Measurements from ENCODE around the gene OPRD1. TPM values are rescaled to one million over a fixed set of nuclear protein-coding genes. Genes with fewer than 3 reads are reported as not detected.
A peak's percentile ranks its signal among the peaks of the same experiment; 100 is the strongest.

Gene OPRD1
- total and polyA plus RNA-seq, 8 donors: 0.18 to 0.42 (median 0.23) TPM; not detected in 2

- Histone ChIP-seq H3K27me3 (peaks cover 0 to 10% of the 10 kb centered on the region in 2 donors), H3K27ac (no peak overlapping the region), H3K4me3 (no peak overlapping the region), H3K4me1 (no peaks in the 10 kb centered on the region), H3K9me3 (no peaks in the 10 kb centered on the region), H3K36me3 (no peaks in the 10 kb centered on the region)
- intact Hi-C loops (cut with DNase I): no loop called here
- peak; percentile 37 for ATAC-seq
- TF ChIP-seq CTCF (IDR thresholded peaks at IDR 0.05): no peak
- DNase-seq: no peak
Measured at GRCh38 chr1:28855469-28855951, 43.5 kb downstream of the OPRD1 start.

GRCh38 chr1:28855969-28856368, 44.0 kb downstream of the OPRD1 start:
- H3K27me3 ChIP-seq: peaks cover 0 to 10% of the 10 kb centered on the region in 2 donors
- no peak for TF ChIP-seq CTCF (IDR thresholded peaks at IDR 0.05)
- DNase-seq (no peak), ATAC-seq (no peak)
- no peaks in the 10 kb centered on the region for H3K4me1 ChIP-seq
- H3K36me3 ChIP-seq: no peaks in the 10 kb centered on the region
- H3K9me3 ChIP-seq: no peaks in the 10 kb centered on the region
- H3K4me3 ChIP-seq: no peak overlapping the region
- no peak overlapping the region for H3K27ac ChIP-seq
- intact Hi-C loops (cut with DNase I): no loop called here

DNA sequence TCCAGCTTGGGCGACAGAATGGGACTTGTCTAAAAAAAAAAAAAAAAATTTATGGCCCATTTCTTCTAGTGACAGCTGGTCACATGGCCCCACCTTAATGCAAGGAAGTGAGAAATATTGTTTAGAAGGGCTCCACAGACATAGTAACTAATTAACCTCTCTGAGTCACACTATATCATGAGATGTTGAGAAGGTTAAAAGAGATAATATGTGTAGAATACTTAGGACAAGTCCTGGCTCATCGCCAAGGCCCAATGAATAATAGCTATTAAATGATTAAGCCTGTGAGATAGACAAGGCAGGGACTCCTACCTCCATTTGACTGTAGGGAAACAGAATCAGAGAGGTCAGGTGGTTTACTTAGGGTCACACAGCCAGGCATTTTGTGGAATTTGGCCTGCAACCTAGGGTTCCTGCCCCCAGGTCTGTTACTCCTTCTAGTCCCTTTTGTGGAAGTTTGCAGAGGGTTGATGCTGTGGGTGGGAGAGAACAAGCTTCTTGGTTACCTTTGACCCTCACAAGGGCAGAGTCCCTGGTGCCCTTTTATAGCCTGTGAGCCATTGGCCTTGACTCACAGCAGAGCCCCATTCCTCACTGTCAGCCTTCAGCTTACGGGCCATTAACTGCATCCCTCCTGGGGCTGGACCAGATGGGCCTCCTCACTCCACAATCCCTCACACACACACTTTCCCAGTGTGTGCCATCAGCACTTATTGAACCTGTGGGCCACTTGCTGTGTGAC, 48.5 kb downstream of the OPRD1 start:
- Histone ChIP-seq H3K36me3 (no peaks in the 10 kb centered on the region), H3K9me3 (no peaks in the 10 kb centered on the region), H3K27me3 (no peaks in the 10 kb centered on the region), H3K4me3 (no peak overlapping the region), H3K4me1 (no peaks in the 10 kb centered on the region), H3K27ac (no peak overlapping the region)
- DNase-seq (no peak), ATAC-seq (no peak)
- intact Hi-C loops (cut with DNase I): no loop called here
- TF ChIP-seq CTCF (IDR thresholded peaks at IDR 0.05): no peak

- Histone ChIP-seq H3K4me3 (no peak overlapping the region), H3K27ac (no peak overlapping the region), H3K27me3 (no peaks in the 10 kb centered on the region), H3K36me3 (no peaks in the 10 kb centered on the region), H3K9me3 (no peaks in the 10 kb centered on the region), H3K4me1 (no peaks in the 10 kb centered on the region)
- intact Hi-C loops (cut with DNase I): no loop called here
- TF ChIP-seq CTCF (IDR thresholded peaks at IDR 0.05): no peak
- ATAC-seq (no peak), DNase-seq (no peak)
Measured at GRCh38 chr1:28862571-28863403, 50.8 kb downstream of the OPRD1 start.

- intact Hi-C loops (cut with DNase I): no loop called here
- H3K27ac ChIP-seq: no peak overlapping the region
- no peaks in the 10 kb centered on the region for H3K27me3 ChIP-seq
- H3K4me3 ChIP-seq: no peak overlapping the region
- TF ChIP-seq CTCF (IDR thresholded peaks at IDR 0.05): no peak
- ATAC-seq: no peak
- no peaks in the 10 kb centered on the region for H3K36me3 ChIP-seq
- H3K9me3 ChIP-seq: no peaks in the 10 kb centered on the region
- DNase-seq: peak in 1 of 4 donors; percentile 10
- no peaks in the 10 kb centered on the region for H3K4me1 ChIP-seq
Measured at GRCh38 chr1:28864695-28865094, 52.7 kb downstream of the OPRD1 start.

All from left lung (tissue), 10 donors.